NCI-H748 (cell line): ENCODE measurements around the gene FAM76A.

Experiments
- DNase-seq: peaks from one replicate; lab custom pipeline; 2025; ENCODE audit not compliant: unreplicated experiment; lab: John Stamatoyannopoulos, UW

FAM76A gene

DNA sequence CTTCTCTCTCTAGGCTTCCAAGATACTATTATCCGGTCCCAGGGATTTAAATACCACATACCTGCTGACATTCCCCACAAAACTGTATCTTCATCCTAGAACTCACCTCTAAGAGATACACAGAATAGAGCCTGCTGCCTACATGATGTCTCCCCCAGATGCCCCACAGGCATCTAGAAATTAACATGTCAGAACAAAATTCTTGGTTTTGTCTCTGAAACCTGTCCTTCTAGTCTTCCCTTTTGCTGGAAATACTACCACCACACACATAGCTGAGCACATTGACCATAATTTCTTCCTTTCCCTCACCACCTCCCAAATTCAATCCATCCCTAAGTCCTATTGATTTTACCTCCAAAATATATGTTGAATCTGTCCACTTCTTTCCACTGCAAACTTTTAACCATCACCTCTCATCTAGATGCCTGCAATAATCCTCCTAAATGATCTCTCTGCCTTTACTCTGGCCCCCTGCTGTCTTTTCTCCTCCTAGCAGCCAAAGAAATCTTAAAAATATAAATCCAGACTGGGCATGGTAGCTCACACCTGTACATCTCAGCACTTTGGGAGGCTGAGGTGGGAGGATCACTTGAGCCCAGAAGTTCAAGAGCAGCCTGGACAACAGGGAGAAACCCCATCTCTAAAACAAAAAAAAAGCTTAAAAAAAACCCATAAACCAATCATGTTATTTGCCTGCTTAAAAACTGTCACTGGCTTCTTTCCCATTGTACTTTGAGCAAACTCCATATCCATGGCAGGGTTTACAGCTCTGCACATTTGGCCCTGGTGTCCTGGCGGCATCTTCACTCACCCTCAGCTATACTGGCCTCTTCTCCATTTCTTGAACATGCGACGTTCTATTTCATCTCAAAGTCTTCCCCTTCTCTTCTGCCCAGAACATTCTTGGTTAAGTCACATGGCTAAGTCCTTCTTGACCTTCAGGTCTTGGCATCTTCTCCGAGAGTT, 6.2 kb upstream of the FAM76A start:
- DNase-seq, result no peak

DNA sequence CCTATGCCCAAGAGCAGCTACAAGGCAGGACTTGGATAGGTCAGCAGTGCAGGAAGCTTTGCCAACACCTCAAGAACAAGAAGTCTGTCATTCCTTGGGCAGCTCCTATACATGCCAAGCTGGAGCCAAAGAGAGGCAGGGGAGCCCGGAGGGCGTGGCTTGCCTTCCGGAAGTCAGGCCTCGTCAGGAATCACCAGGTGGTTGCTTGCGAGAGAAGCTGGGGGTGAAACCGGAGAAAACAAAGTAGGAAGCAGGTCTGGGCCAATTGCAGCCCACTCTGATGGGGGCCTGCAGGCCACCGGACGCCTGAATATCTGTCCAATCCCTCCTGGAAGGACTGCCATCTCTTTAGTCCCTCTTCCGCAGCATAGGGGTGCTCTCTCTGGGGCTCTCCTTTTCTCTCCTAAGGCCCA, 794 bp upstream of the FAM76A start:
- DNase-seq, result peak; percentile 84

DNA sequence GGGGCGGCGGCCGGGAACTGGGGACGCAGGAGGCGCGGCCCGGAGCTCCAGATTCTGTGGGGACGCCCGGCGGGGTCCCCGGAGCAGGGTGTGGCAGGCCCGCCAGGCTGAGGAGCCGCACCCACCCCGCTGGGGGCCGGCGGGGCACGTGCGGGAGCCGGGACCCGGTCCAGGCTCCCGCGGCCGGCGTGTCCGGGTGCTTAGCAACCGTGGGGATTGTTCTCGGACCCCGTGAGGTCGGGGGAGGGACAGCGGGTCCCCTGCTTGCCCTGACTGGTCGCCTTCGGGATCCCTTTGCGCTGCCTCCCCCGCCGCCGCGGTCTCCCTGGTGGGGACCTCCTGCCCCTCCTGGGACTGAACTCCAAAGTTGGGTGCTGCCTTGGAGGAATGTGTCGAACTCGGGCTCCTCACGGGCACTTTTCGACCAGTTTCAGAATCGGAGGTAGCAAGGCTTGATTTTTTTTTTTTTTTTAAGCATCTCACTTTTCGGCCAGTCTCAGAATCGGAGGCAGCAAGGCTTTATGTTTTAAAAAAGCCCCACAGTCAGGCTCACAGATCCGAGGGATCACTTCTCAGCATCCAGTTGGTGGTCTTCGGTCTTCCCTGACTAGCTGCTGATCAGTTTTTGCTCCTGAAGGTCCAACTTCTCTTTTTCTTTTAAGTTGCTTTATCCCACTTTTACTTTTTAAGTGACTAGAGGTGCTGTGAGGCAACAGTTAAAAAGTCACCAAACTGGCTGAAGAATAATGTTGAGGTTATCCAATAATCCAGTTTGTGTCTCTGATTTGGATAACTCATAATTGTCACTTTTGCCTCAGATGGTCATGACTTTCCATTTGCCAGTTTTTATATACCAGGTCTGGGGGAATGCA, 648 bp downstream of the FAM76A start:
- DNase-seq, result peak; percentile 69

DNA sequence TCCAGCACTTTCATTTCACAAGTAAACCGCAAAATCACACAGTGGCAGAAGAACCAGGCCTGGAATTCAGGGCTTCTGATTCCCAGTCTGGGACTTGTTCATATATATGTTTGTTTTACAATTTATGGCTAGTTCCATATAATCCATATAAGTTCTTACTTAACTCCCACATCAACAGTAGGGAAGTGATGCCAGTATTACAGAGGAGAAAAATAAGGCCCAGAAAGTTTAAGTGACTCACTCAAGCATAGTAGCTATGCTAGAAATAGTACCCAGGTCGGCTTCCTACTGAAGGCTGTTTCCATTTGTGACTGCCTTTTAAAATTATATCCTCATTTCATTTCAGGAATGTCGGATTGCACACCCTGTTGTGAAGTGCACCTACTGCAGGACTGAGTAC, 1.4 kb downstream of the FAM76A start:
- no peak for DNase-seq

DNA sequence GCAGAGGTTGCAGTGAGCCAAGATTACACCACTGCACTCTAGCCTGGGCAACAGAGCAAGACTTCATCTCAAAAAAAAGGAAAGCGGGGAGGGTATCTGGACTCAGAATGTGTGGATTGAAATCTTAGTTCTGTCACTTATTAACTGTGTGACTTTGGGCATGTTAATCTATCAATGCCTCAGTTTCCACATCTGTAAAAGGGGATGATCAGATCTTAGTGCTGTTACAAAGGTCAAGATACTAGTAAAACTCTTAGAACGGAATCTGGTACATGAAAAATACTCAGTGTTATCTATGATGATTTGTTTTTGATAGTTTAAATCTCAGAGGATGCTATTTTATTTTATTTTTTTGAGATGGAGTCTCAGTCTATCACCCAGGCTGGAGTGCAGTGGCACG, 10.5 kb downstream of the FAM76A start:
- no peak for DNase-seq

DNA sequence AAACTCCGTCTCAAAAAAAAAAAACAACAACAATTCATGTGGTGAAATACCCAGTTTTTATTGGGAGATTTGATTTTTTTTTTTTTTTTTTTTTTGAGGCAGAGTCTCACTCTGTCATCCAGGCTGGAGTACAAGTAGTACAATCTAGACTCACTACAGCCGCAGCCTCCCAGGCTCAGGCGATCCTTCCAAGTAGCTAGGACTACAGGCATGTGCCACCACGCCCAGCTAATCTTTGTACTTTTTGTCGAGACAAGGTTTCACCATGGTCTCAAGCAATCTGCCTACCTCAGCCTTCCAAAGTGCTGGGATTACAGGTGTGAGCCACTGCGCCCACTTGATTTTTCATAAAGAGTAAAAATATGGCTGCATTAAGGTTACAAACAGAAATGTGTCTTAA, 15.4 kb downstream of the FAM76A start:
- no peak for DNase-seq

DNA sequence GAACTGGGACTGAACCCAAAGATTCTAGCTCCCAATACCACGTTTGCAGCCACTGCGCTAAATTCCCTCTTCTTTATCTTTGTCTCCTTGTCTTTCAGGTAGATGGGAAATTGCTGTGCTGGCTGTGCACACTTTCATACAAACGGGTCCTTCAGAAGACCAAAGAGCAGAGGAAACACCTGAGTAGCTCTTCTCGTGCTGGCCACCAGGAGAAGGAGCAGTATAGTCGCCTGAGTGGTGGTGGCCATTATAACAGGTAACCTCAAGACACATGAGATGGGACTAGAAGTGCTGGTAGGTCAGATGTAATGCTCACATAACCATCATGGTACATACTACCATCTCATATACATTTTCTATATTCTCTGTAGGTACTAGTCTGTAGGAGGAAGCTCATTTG, 18.8 kb downstream of the FAM76A start:
- DNase-seq, result no peak

DNA sequence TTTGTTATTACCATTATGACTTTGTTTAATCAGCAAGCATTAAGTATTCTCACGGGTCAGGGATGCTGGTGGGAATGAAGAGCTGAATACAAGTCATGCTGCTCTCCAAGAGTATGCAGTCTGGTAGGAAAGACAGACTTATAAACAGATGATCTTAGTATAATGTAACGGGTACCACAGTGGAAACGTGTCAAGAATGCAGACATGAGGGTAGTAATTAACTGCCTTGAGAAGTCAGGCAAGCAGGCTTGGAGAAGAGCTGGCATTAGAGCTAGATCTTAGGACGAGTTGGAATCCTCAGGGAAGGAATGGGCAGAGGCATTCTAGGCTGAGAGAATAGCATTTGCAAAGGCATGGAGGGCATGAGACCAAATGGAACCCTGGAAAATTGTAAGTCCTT, 19.7 kb downstream of the FAM76A start:
- no peak for DNase-seq

DNA sequence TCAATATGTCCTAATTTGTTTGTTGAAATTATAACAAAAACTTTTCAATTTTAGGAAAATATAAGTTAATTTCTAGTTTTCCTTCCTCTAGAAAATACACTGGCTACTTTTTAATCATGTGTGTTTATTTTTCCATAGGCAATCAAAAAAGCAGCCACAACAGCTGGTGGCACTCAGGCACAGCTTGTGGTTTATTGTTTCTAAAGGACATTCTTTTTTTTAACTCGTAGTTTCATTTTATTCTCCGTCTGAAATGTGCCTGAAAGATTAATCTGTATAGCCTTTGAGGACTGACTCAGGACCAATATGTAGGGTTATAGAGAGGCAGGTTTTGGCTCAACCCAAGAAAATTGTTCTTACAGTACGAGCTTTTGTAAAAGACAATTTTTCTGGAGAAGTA, 26.6 kb downstream of the FAM76A start:
- DNase-seq, result no peak

DNA sequence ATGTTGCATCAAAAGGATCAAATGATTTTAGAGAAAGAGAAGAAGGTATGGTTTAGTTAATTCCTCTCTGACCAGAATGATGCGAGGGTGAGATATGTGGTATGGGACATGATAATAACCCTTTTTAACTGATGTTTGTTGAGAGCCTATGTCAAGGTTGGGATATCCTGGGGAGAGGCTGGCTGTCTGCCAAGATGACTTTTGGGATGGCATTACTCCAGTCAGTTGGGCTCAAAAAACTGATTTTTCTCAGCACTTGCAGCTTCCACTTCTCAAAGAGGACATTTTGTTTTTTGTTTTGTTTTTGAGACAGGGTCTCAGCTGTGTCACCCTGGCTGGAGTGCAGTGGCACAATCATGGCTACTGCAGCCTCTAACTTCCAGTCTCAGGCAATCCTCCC, 29.5 kb downstream of the FAM76A start:
- no peak for DNase-seq

DNA sequence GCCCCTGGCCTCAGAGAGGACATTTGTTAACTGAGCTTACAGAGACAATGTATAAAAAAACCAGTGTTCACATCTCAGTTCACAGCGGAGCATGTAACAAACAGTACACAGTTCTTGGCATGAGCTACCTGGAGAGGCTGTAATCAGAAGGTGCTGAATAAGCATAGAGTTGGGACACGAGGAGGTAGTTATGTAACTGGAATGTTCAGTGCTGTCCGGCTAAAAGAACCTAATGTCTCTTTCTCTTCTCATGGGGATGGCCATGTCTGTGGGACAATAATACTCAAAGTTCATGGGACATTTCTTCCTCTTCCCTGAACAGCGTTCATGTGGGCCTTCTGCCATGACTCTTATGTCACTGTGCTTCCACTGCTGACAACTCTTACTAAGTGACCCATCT, 30.1 kb downstream of the FAM76A start:
- no peak for DNase-seq

DNA sequence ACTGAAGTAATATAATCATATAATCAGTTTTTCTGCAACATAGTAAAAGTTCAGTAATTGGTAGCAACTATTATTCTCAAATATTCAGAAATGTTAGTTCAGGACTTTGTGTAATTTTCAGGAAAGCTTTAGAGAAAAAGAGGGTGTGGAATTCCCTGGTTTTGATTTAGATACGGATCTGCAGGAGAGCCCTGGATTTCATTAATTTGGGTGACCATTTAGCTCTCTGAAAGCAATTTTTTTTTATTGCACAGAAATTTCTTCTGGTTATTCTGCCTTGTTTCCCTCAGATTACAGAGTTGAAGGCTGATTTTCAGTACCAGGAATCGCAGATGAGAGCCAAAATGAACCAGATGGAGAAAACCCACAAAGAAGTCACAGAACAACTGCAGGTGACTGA, 33.5 kb downstream of the FAM76A start:
- no peak for DNase-seq

DNA sequence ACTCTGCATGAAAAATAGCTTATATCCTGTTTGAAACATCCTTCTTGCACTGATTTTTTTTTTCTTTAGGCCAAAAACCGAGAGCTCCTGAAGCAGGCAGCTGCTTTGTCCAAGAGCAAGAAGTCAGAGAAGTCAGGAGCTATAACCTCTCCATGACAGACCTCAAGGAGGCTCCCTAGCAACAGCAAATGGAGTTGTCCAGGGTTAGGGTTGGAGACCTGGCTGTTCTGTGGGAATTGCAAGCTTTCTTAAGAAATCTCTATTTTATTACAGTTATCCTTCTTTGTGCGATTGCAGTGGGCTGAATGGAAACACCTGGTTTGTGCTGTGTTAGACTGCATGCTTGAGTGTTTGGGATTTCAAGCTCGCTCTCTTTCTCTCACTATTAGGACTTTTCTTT, 34.7 kb downstream of the FAM76A start:
- no peak for DNase-seq

DNA sequence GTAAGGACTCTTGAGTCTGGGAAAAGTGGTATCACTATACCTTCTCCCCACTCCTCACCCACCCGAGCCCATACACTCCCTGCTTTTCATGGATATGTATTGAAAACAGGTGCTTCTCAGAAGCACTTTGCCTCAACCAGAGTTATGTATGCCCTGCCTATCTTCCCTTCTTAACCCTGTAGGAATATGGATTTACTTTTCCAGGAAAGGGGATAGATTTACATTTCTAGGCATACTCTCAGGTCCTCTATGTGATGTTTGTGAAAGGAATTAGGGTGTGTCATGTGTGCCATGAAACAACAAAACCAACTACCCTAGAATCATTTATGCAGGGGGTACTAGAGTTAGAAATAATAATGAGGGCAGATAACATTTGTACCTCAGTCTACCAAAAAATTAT, 36.3 kb downstream of the FAM76A start:
- no peak for DNase-seq

DNA sequence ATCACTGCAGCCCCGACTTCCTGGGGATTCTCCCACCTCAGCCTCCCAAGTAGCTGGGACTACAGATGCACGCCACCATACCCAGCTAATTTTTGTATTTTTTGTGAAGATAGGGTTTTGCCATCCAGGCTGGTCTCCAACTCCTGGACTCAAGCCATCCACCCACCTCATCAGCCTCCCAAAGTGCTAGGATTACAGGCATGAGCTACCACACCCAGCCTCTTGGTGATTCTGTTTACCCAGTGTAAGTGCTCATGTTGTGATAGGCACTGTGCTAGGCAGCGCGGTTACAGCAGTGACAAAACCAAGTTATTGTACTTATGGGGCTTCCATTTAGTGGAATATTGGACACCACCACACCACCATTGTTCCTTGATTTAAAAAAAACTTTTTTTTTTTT, 37.6 kb downstream of the FAM76A start:
- no peak for DNase-seq

DNA sequence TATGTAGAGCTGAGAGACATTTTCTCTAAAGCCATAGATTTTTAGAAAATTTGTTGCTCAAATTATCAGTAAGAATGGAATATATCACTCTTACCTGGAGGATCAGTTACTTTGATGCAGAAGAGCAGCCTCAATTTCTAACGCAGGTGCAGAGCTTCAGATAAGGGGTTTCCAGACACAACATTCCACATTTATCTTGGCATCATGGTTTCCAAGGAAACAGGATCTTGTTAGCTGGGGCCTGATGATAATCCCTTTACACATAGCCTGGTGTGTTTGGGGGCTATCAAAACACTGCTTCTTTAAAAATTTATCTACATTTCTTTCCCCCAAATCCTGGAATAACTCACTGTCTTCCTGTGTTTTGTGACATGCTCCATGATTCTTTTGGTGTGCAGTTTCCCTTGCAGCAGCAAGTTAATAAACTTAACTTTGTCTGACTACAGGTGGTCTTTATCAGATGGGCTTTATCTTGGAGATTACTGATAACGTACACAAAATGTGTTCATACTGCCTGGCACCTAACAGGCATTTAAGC, 44.6 kb downstream of the FAM76A start:
- DNase-seq, result no peak

DNA sequence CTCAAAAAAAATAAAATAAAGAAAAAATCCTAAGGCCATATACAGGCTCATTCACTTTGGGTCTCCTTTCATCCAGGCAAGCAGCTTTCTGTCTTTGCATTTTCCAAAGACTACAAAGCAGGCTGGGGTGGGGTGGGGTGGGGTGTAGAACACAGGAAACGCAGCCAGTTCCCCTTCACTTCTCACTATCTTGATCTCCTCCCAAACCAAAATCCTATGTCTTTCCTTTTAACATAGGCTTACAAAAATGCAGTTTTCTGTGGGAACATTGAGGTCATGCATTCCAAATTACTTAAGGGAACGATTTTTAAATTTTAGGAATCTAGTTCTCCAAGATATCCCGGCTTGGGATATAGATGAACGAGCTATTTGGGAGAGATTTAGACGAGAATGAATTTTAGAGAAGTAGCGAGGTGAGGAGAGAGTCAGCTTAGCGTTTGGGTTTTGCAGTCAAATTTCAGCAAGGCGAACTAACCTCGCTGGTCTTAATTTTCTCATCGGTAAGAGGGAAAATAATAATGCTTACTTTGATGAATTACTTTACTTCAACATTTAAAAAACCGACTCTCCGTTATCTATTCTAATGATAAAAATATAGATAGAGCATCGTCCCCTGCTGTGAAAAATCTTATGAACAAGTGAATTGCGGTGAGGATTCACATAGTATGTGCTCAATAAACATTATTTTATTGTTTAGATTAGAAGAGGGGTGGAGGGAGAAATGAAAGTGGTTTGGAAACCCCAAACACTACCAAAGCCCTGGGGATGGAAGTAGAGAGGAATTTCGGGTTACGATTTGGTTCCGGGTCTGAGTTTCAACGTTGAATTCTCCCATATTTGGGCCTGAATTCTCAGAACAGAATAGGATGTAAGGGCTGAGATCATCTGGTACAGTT, 46.5 kb downstream of the FAM76A start:
- no peak for DNase-seq

DNA sequence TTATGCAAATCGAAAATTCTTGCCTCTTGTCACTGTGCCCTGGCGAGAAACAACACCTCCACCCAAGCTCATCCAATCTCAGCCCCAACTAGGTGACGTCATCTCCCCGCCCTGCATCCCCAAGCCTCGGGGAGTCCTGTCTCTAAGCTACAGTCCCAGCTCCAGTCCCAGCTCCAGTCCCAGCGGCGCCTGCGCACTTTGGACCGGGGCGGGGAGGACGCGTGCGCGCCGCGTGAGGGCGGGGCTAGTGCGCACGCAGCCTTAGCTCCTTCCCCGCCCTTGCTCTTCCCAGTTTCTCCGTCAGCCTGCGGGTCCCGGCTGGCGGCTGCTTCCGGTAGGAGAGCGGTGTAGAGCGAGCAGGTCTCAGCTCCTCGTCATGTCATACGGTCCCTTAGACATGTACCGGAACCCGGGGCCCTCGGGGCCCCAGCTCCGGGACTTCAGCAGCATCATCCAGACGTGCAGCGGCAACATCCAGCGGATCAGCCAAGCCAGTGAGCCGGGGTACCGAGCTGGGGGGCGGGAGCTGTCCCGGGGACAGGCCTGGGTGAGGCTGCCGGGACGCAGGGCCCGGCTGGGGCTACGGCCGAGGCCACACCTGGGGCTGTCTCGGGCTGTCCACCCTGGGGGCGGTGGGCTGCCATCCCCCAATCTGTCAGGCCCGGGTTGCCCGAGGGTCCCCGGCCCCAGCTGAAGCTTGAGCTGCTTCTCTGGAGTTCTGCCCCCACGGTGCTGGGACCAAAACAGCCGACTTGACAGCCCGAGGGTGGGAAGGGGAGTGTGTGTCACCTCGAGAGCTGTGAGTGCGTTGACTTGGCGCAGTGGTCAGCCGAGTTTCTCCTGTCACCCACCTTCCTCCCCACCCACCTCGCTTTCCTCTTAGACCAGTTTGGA, 47.4 kb downstream of the FAM76A start, which contains the start of gene STX12:
Gene STX12, plus strand, starts transcription at position 288 of the 894 bp plus-strand sequence. Its CDS starts 89 bp downstream, at position 377.
- peak; percentile 96 for DNase-seq

DNA sequence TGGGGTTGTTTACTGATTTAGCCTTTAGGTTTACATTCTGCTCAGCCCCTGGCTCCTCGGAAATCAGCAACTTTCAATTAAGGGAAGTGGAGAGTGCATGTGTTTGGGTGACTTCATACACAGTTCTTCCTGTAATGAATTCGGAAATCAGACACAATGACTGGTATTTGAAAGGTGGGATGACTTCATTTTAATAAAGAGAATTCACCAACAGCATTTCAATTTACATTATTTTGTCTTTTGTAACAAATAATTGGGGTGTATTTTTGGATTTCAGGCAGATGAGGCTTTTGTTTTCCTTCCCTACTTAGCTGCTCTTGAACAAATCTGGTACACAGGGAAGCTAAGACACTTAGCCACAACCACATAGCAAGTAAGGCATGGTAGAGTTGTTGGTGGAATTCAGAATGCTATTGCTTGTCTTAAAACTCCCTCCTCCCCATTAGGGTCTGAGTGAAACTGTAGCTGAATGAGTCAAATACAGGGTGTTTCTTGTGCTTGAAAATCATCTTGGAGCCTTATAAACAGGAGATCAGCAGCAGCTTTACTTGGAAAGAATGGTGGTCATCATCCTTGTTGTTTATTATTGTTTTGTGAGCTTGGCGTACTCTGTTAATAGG, 48.2 kb downstream of the FAM76A start:
- DNase-seq, result no peak
